GM19193 (cell line): ENCODE measurements around the gene SCYGR4.

ENCODE experiments used
- POLR2A ChIP-seq: IDR thresholded peaks from 4 replicates; pipeline ENCODE4 v1.6.1; 2011; ENCODE audit not compliant: insufficient read depth, insufficient read length; ENCODE audit errors: extremely low read depth

The SCYGR4 gene

DNA sequence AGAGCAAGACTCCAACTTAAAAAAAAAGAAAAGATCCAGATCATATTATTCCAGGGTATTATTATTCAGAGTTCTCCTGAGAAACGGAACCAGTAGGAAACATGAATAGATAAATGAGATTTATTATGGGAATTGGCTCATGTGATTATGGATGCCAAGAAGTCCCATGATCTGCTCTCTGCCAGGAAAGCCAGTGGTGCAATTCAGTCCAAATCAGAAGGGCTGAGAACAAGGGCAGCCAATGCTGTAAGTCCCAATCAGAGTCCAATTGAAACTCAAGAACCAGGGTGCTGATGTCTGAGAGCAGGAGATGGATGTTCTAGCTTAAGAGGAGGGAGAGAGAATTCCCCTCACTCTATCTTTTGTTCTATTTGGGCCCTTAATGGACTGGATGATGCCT lies 10.8 kb upstream of the SCYGR4 start:
- no peak for TF ChIP-seq POLR2A

DNA sequence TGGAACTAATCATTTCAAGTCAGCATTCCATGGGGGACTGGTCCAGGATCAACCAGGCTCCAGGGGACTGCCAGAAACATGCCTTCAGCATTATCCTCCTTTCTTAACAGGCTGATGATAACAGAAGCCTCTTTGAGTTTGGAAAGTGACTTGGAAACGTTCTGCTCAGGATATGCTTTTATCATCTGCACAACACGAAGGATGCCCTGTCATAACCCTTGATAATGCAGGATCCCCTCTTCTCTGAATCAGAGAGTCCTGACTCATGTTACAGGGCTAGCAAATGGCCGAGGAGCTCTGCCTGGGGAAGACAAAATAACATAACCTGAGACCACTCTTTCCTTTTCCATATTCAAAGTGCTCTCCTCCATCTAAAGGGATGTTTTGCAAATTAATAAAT lies 9.4 kb upstream of the SCYGR4 start:
- TF ChIP-seq POLR2A, result no peak

DNA sequence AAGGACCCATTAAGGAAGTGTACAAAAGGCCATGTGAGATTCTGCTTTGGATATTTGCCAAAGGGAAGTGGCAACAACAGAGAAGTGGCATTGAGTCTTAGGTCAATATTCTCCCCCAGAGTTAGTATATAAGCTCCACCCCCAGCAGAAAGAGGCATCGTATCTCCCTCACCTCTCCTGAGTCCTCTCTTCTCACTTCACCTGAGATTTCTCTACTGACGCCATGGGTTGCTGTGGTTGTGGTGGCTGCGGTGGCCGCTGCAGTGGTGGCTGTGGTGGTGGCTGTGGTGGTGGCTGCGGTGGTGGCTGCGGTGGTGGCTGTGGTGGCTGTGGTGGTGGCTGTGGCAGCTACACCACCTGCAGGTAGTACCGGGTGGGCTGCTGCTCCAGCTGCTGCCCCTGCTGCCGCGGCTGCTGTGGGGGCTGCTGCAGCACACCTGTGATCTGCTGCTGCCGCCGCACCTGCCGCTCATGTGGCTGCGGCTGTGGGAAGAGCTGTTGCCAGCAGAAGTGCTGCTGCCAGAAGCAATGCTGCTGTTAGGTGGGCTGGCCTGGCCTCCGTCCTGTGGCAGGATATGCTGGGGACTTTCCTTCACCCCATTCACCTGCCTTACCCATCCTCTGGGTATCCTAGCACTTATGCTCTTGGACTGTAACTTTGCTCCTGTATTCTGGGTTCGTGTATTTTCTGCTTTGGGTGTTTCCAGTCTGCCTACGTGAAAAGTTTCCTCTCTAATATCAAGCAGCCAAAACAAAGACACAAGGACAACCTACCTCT lies 8.5 kb upstream of the SCYGR4 start:
- no peak for TF ChIP-seq POLR2A

- TF ChIP-seq POLR2A, result no peak
These were observed 7.2 kb upstream of the SCYGR4 start for GRCh38 chr2:227610123-227610522.

- TF ChIP-seq POLR2A, result no peak
These were observed 4.6 kb upstream of the SCYGR4 start for GRCh38 chr2:227612546-227613271.

- TF ChIP-seq POLR2A, result no peak
These were observed 4.0 kb upstream of the SCYGR4 start for GRCh38 chr2:227613272-227613660.

DNA sequence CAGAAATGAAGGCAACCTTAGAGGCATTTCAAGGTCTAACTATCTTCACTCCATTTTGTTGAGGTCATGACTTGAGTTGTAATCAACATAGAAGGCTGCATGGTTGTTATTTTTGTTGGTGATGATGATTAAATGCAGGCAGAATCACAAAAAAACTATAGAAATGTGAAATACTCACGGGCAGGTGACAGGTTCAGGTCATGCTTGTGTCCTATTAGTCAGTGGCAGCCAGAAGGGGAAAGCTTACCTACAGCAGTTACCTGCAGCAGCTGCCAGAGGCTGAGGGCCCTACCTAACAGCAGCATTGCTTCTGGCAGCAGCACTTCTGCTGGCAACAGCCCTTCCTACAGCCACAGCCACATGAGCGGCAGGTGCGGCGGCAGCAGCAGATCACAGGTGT lies 3.1 kb upstream of the SCYGR4 start:
- no peak for TF ChIP-seq POLR2A

- no peak for TF ChIP-seq POLR2A
These were observed 2.6 kb upstream of the SCYGR4 start, which contains the start of gene SCYGR3 for GRCh38 chr2:227614740-227615139. TSS of gene SCYGR3 (minus strand) at chr2:227614840. CDS start at chr2:227614840, 0 bp downstream.

DNA sequence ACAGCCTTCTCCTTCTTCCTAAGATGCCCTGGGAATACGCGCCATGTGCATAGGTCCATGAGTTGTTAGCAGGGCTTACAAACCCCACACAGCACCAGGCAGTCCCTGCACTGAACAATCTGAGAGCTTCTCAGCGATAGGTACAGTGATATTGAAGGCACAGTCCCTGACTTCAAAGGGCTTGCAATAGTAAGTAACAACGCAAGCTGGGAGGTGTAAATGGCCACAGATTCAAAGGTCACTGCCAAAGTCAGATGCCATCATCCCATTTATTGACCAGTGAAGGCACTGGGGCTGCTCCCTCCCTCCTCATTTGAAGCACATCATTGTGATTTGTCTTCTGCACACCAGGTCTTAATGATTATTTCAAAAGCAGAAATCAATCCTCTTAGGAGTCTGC lies 2.1 kb upstream of the SCYGR4 start:
- TF ChIP-seq POLR2A, result no peak

DNA sequence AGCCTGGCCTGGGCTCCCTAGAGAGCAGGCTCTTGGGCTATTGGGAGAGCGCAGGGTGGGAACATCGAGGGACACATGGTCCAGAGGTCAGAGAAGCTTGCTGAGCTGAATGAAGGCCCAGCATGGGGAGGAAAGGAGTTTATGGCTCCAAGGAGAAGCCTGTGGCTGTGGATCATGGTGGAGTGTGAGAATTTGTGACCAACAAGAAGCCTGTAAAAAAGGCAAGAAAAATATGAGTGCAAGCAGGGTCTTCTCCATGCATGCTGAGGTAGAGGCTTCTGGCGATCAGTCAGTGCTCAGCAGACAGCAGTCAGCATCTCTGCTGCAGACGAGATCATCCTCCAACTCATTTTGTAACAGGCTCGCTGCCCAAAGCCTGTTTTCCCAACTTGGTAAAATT lies 1.4 kb upstream of the SCYGR4 start:
- TF ChIP-seq POLR2A, result no peak

- TF ChIP-seq POLR2A, result no peak
These were observed 667 bp upstream of the SCYGR4 start for GRCh38 chr2:227616631-227617030.

- no peak for TF ChIP-seq POLR2A
These were observed 5.9 kb downstream of the SCYGR4 start for GRCh38 chr2:227623226-227623625.

DNA sequence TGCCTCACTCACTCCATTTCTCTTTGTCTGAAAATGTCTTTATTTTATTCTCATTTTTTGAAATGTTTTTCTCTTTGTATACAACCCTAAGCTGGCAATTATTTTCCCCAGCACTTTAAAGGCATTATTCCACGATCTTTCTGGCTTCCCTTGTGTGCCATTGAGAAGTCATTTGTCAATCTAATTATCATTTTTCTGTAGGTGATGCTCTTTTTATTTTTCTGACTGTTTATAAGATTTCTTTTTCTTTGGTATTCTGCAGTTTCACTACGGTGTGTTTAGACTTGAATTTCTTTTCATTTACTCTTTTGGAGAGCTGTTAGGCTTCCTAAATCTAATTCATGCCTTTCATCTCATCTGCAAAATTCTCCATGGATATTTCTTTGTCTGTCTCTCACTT lies 8.1 kb downstream of the SCYGR4 start:
- TF ChIP-seq POLR2A, result no peak

- TF ChIP-seq POLR2A, result no peak
These were observed 9.4 kb downstream of the SCYGR4 start for GRCh38 chr2:227626580-227627151.

GRCh38 chr2:227627769-227628168 lies 10.5 kb downstream of the SCYGR4 start:
- no peak for TF ChIP-seq POLR2A

DNA sequence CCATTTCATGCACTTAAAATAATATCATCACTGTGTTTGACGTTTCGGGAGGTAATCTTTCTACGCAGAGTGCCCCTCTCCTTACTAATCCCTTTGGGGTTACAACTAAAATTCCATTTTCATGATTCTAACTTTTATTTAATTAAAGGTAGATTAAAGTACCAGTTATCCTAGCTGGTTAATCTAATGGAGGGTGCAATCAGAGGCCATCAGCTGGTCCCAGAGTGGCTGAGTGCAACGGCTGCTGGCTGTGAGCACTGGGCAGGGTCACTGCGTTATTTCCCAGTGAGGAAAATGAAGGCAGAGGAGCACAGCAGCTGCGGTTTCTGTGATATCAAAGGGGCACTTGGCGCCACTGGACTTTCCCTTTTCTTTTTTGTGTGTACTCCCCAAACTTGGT lies 12.1 kb downstream of the SCYGR4 start:
- no peak for TF ChIP-seq POLR2A

GRCh38 chr2:227630322-227630721 lies 13.0 kb downstream of the SCYGR4 start:
- no peak for TF ChIP-seq POLR2A

DNA sequence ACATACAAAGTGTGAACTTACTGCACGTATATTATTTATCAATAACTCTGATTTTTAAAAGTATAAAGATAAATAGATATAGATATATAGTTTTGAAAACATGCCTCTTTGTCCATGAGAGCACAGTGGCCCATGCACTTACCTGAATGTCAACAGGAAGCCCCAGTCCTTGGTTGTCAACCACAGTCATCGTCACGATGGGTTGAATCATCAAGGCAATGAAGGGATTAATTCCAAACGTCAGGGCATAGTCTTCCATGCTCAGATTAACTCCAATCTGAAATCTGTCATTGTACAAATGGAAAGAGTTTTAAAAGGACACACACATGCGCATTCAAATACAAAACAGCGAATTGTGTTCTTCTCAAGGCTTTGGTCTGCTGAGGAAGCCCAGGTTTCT lies 15.5 kb downstream of the SCYGR4 start:
- TF ChIP-seq POLR2A, result no peak
